Measurements from ENCODE around the gene PTPRE. TPM values are rescaled to one million over a fixed set of nuclear protein-coding genes. Genes with fewer than 3 reads are reported as not detected.

Gene PTPRE
- total RNA-seq, 1 experiment from 2014 or later = 0.70 TPM

DNA sequence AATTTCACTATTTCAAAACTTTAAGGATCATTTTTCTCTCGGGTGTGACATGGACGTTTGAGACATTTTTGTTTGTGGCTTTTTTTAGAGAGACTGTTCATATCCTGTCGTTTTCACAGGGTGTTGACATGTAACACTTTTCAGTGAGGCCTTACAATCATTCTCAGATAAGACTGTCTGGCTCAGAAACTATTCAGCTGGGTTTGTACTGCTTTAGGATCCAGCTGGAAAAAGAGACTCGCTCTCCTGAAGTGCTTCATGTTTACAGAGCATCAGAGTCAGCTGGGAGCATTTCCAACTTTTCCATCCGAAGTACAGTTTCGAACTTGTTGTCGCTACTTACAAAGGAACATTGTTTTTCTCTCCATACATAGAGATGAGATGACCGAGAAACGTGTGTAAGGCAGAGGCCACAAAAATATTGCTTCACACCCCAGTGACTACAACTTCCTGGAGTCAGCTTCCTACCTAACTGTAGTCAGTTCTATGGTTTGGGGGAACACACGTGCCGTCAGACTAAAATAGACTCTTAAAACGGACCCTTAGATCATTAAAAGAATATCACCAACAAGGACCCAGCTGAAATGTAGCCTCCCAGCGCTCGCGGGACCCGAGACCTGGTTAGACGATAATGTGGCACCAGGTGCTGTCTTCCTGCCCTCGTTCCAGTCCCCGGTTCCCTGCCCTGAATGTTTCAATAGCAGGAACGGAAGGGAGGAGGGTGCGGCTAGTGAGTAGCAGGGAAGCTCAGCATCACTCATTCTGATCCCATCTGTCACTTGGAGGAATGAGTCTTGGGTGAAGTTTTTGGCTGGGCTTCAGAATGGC is 141.3 kb downstream of the PTPRE start:
- Histone ChIP-seq H3K27me3 (ENCODE audit: insufficient read depth, low read length) (no peaks in the 10 kb centered on the region), H2BK5ac (ENCODE audit: insufficient read length, low read length) (no peak overlapping the region), H3K56ac (ENCODE audit: insufficient read length, low read depth, low read length) (no peak overlapping the region), H3K79me2 (ENCODE audit: insufficient read depth, low read length) (no peaks in the 10 kb centered on the region), H3K27ac (ENCODE audit: insufficient read length, low read depth, low read length) (no peak overlapping the region), H4K20me1 (ENCODE audit: control insufficient read depth, insufficient read depth, insufficient read length) (peaks cover 4% of the 10 kb centered on the region), H2BK120ac (ENCODE audit: low read depth, low read length, poor library complexity, severe bottlenecking) (no peak overlapping the region), H3K79me1 (ENCODE audit: insufficient read depth, low read depth, low read length, poor library complexity, severe bottlenecking) (no peaks in the 10 kb centered on the region), H2BK15ac (ENCODE audit: low read depth, low read length) (no peak overlapping the region), H2BK20ac (ENCODE audit: low read depth, low read length, poor library complexity, severe bottlenecking) (no peak overlapping the region), H2AK5ac (ENCODE audit: insufficient read length, low read length) (no peak overlapping the region), H3K4ac (ENCODE audit: low read depth, low read length) (no peak overlapping the region), H4K91ac (ENCODE audit: insufficient read length, low read depth, low read length) (no peak overlapping the region), H3T11ph (ENCODE audit: low read length) (no peak overlapping the region), H2AFZ (ENCODE audit: low read length) (no peak overlapping the region), H4K5ac (ENCODE audit: insufficient read length, low read depth, low read length) (no peak overlapping the region), H4K8ac (replicated peaks; ENCODE audit: insufficient read length, low read depth, low read length) (no peak overlapping the region), H3K23ac (ENCODE audit: insufficient read length, low read depth, low read length) (no peak overlapping the region), H3K18ac (ENCODE audit: insufficient read length, low read depth, low read length) (no peak overlapping the region), H3K23me2 (ENCODE audit: insufficient read length, low read depth, low read length, poor library complexity, severe bottlenecking) (peaks cover 4% of the 10 kb centered on the region), H3K4me2 (ENCODE audit: insufficient read depth, insufficient read length, low read length) (no peak overlapping the region), H2BK12ac (ENCODE audit: insufficient read length, low read depth, low read length) (no peak overlapping the region), H3K9me3 (ENCODE audit: control insufficient read depth, low read depth, low read length) (no peaks in the 10 kb centered on the region), H3K9ac (ENCODE audit: extremely low read depth, insufficient read length, low read length) (no peak overlapping the region), H3K4me1 (ENCODE audit: insufficient read depth, low read length) (no peaks in the 10 kb centered on the region), H3K14ac (ENCODE audit: insufficient read depth, low read length) (no peak overlapping the region)
- Mint-ChIP-seq H3K4me3 (0 out of 5 replicates have a peak overlapping the region, but pooled peaks of 1 of the 2 experiments have one; percentile 37), H3K36me3 (ENCODE audit: insufficient read depth in 1 of 3, low read depth in 3 of 3) (no peaks in the 10 kb centered on the region), H3K9me3 (no peaks in the 10 kb centered on the region), H3K4me1 (peaks cover 11 to 24% of the 10 kb centered on the region in 2 experiments), H3K27me3 (ENCODE audit: low read depth) (peaks cover 27% of the 10 kb centered on the region), H3K27ac (no peak overlapping the region)
- WGBS (ENCODE audit: extremely low coverage, insufficient read length, low lambda C conversion rate) = no CpG with 5 or more reads among the region's 21 CpGs
- no peak for DNase-seq
- TF ChIP-seq, protein P1, sequence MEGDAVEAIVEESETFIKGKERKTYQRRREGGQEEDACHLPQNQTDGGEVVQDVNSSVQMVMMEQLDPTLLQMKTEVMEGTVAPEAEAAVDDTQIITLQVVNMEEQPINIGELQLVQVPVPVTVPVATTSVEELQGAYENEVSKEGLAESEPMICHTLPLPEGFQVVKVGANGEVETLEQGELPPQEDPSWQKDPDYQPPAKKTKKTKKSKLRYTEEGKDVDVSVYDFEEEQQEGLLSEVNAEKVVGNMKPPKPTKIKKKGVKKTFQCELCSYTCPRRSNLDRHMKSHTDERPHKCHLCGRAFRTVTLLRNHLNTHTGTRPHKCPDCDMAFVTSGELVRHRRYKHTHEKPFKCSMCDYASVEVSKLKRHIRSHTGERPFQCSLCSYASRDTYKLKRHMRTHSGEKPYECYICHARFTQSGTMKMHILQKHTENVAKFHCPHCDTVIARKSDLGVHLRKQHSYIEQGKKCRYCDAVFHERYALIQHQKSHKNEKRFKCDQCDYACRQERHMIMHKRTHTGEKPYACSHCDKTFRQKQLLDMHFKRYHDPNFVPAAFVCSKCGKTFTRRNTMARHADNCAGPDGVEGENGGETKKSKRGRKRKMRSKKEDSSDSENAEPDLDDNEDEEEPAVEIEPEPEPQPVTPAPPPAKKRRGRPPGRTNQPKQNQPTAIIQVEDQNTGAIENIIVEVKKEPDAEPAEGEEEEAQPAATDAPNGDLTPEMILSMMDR (conservative IDR thresholded peaks at IDR 0.05) = no peak

Measured in H9 (cell line).